ENCODE results near the gene EPHX1. TPM values are rescaled to one million over a fixed set of nuclear protein-coding genes. Genes with fewer than 3 reads are reported as not detected.

Gene EPHX1
- total RNA-seq, 5 donors from 2014 or later (not counting 1 experiment from before 2014, with no cell fraction given): 0.98 to 5.2 (median 3.7) TPM

GRCh38 chr1:225765982-225766674 is 43.8 kb upstream of the EPHX1 start:
- WGBS (ENCODE audit: insufficient coverage): 90% methylated on average over 5 of the region's 6 CpGs
- peaks cover 0 to 30% of the 10 kb centered on the region in 2 experiments for H3K27me3 ChIP-seq (replicated peaks in 1 of 2; ENCODE audit: control insufficient read depth in 2 of 2, extremely low read depth in 1 of 2, insufficient read depth in 2 of 2, low read length in 1 of 2)
- no peak overlapping the region for H3K27ac ChIP-seq (ENCODE audit: low read length)
- POLR2A ChIA-PET: no interaction called here
- Mint-ChIP-seq H3K27me3 (peaks cover 0 to 5% of the 10 kb centered on the region in 2 donors), H3K4me3 (no peak overlapping the region), H3K27ac (no peak overlapping the region), H3K36me3 (no peaks in the 10 kb centered on the region), H3K4me1 (no peaks in the 10 kb centered on the region), H3K9me3 (no peaks in the 10 kb centered on the region)
- no peaks in the 10 kb centered on the region for H3K36me3 ChIP-seq (ENCODE audit: control insufficient read depth in 2 of 2, extremely low read depth in 1 of 2, insufficient read depth in 1 of 2, low read length in 1 of 2)
- no peaks in the 10 kb centered on the region for H3K9me3 ChIP-seq
- CTCF ChIA-PET: no interaction called here
- no peaks in the 10 kb centered on the region for H3K4me1 ChIP-seq (ENCODE audit: control insufficient read depth in 1 of 2, extremely low read depth in 1 of 2, insufficient read depth in 2 of 2, low read length in 2 of 2)
- DNase-seq: no peak
- no peak for ATAC-seq (replicated peaks in 1 of 4)
- no peak overlapping the region for H3K4me3 ChIP-seq (ENCODE audit: control insufficient read depth in 1 of 2, extremely low read depth in 1 of 2, low read length in 1 of 2)

- H3K4me3 Mint-ChIP-seq: no peak overlapping the region
- H3K9me3 ChIP-seq: no peaks in the 10 kb centered on the region
- no peak overlapping the region for H3K27ac ChIP-seq (ENCODE audit: low read length)
- no peak overlapping the region for H3K27ac Mint-ChIP-seq
- H3K4me1 Mint-ChIP-seq: no peaks in the 10 kb centered on the region
- peaks cover 0 to 30% of the 10 kb centered on the region in 2 experiments for H3K27me3 ChIP-seq (replicated peaks in 1 of 2; ENCODE audit: control insufficient read depth in 2 of 2, extremely low read depth in 1 of 2, insufficient read depth in 2 of 2, low read length in 1 of 2)
- POLR2A ChIA-PET: interaction anchor here in 1 of 2 donors (0.5 kb wide), 1 partner anchor 327 kb away, joined by 4 read pairs; no protein-coding TSS in a partner anchor
- no peaks in the 10 kb centered on the region for H3K4me1 ChIP-seq (ENCODE audit: control insufficient read depth in 1 of 2, extremely low read depth in 1 of 2, insufficient read depth in 2 of 2, low read length in 2 of 2)
- no peak overlapping the region for H3K4me3 ChIP-seq (ENCODE audit: control insufficient read depth in 1 of 2, extremely low read depth in 1 of 2, low read length in 1 of 2)
- 90% methylated on average over 8 of the region's 8 CpGs for WGBS (ENCODE audit: insufficient coverage)
- H3K27me3 Mint-ChIP-seq: peaks cover 0 to 5% of the 10 kb centered on the region in 2 donors
- H3K36me3 Mint-ChIP-seq: no peaks in the 10 kb centered on the region
- ATAC-seq (replicated peaks in 1 of 4): no peak
- H3K9me3 Mint-ChIP-seq: no peaks in the 10 kb centered on the region
- no peaks in the 10 kb centered on the region for H3K36me3 ChIP-seq (ENCODE audit: control insufficient read depth in 2 of 2, extremely low read depth in 1 of 2, insufficient read depth in 1 of 2, low read length in 1 of 2)
- CTCF ChIA-PET: no interaction called here
- DNase-seq: no peak
These were observed 42.8 kb upstream of the EPHX1 start for GRCh38 chr1:225766967-225767633.

GRCh38 chr1:225767634-225768540 is 42.0 kb upstream of the EPHX1 start:
- ChIA-PET POLR2A (interaction anchor here in 1 of 2 donors (0.5 kb wide), 1 partner anchor 328 kb away, joined by 4 read pairs; no protein-coding TSS in a partner anchor), CTCF (interaction anchor here (0.5 kb wide), 2 partner anchors 11 to 777 kb away, joined by 3 read pairs; no protein-coding TSS in a partner anchor)
- DNase-seq (no peak), ATAC-seq (replicated peaks in 1 of 4) (no peak)
- H3K27me3 ChIP-seq (replicated peaks in 1 of 2; ENCODE audit: control insufficient read depth in 2 of 2, extremely low read depth in 1 of 2, insufficient read depth in 2 of 2, low read length in 1 of 2): peaks cover 0 to 30% of the 10 kb centered on the region in 2 experiments
- Mint-ChIP-seq H3K9me3 (no peaks in the 10 kb centered on the region), H3K36me3 (no peaks in the 10 kb centered on the region), H3K4me1 (peaks cover 0 to 3% (median 0%) of the 10 kb centered on the region in 3 donors), H3K4me3 (no peak overlapping the region), H3K27ac (no peak overlapping the region), H3K27me3 (peaks cover 0 to 4% of the 10 kb centered on the region in 2 donors)
- no peak overlapping the region for H3K27ac ChIP-seq (ENCODE audit: low read length)
- H3K36me3 ChIP-seq (ENCODE audit: control insufficient read depth in 2 of 2, extremely low read depth in 1 of 2, insufficient read depth in 1 of 2, low read length in 1 of 2): no peaks in the 10 kb centered on the region
- H3K9me3 ChIP-seq: no peaks in the 10 kb centered on the region
- 78% methylated on average over 7 of the region's 17 CpGs for WGBS (ENCODE audit: insufficient coverage)
- H3K4me3 ChIP-seq (ENCODE audit: control insufficient read depth in 1 of 2, extremely low read depth in 1 of 2, low read length in 1 of 2): no peak overlapping the region
- no peaks in the 10 kb centered on the region for H3K4me1 ChIP-seq (ENCODE audit: control insufficient read depth in 1 of 2, extremely low read depth in 1 of 2, insufficient read depth in 2 of 2, low read length in 2 of 2)

GRCh38 chr1:225768662-225769426 is 41.1 kb upstream of the EPHX1 start:
- H3K27ac ChIP-seq (ENCODE audit: low read length): no peak overlapping the region
- H3K4me1 ChIP-seq (ENCODE audit: control insufficient read depth in 1 of 2, extremely low read depth in 1 of 2, insufficient read depth in 2 of 2, low read length in 2 of 2): no peaks in the 10 kb centered on the region
- 93% methylated on average over 5 of the region's 9 CpGs for WGBS (ENCODE audit: insufficient coverage)
- POLR2A ChIA-PET: no interaction called here
- Mint-ChIP-seq H3K27ac (no peak overlapping the region), H3K4me1 (peaks cover 0 to 8% (median 4%) of the 10 kb centered on the region in 3 donors), H3K27me3 (peaks cover 0 to 4% of the 10 kb centered on the region in 2 donors), H3K9me3 (no peaks in the 10 kb centered on the region), H3K4me3 (no peak overlapping the region), H3K36me3 (no peaks in the 10 kb centered on the region)
- no peaks in the 10 kb centered on the region for H3K36me3 ChIP-seq (ENCODE audit: control insufficient read depth in 2 of 2, extremely low read depth in 1 of 2, insufficient read depth in 1 of 2, low read length in 1 of 2)
- H3K9me3 ChIP-seq: no peaks in the 10 kb centered on the region
- DNase-seq: no peak
- peaks cover 0 to 24% of the 10 kb centered on the region in 2 experiments for H3K27me3 ChIP-seq (replicated peaks in 1 of 2; ENCODE audit: control insufficient read depth in 2 of 2, extremely low read depth in 1 of 2, insufficient read depth in 2 of 2, low read length in 1 of 2)
- H3K4me3 ChIP-seq (ENCODE audit: control insufficient read depth in 1 of 2, extremely low read depth in 1 of 2, low read length in 1 of 2): no peak overlapping the region
- no peak for ATAC-seq (replicated peaks in 1 of 4)
- CTCF ChIA-PET: interaction anchor here (0.5 to 1.4 kb wide), 2 partner anchors 9 to 778 kb away, joined by 3 to 4 read pairs; partner anchors contain the start of gene SRP9 (in 1 of the 2)

- Mint-ChIP-seq H3K36me3 (no peaks in the 10 kb centered on the region), H3K27ac (no peak overlapping the region), H3K4me1 (peaks cover 4 to 14% (median 5%) of the 10 kb centered on the region in 3 donors), H3K4me3 (no peak overlapping the region), H3K27me3 (peaks cover 0 to 4% of the 10 kb centered on the region in 2 donors), H3K9me3 (no peaks in the 10 kb centered on the region)
- ATAC-seq (replicated peaks in 1 of 4) (no peak), DNase-seq (no peak)
- Histone ChIP-seq H3K9me3 (no peaks in the 10 kb centered on the region), H3K27ac (ENCODE audit: low read length) (no peak overlapping the region), H3K36me3 (ENCODE audit: control insufficient read depth in 2 of 2, extremely low read depth in 1 of 2, insufficient read depth in 1 of 2, low read length in 1 of 2) (no peaks in the 10 kb centered on the region), H3K4me1 (ENCODE audit: control insufficient read depth in 1 of 2, extremely low read depth in 1 of 2, insufficient read depth in 2 of 2, low read length in 2 of 2) (no peaks in the 10 kb centered on the region), H3K27me3 (replicated peaks in 1 of 2; ENCODE audit: control insufficient read depth in 2 of 2, extremely low read depth in 1 of 2, insufficient read depth in 2 of 2, low read length in 1 of 2) (peaks cover 0 to 23% of the 10 kb centered on the region in 2 experiments), H3K4me3 (ENCODE audit: control insufficient read depth in 1 of 2, extremely low read depth in 1 of 2, low read length in 1 of 2) (no peak overlapping the region)
- CTCF ChIA-PET: interaction anchor here in 1 of 2 donors (1.4 kb wide), 1 partner anchor 8 kb away, joined by 4 read pairs; the partner anchor contains the start of gene SRP9
- WGBS (ENCODE audit: insufficient coverage): no CpG with 5 or more reads among the region's 5 CpGs
- POLR2A ChIA-PET: no interaction called here
These were observed 40.2 kb upstream of the EPHX1 start for GRCh38 chr1:225769687-225770086.
